ENCODE measurements around the gene GSX1. TPM values are rescaled to one million over a fixed set of nuclear protein-coding genes. Genes with fewer than 3 reads are reported as not detected.

GSX1 gene
- not detected in 2 replicates for total RNA-seq

GRCh38 chr13:27792393-27793218, at the start of gene GSX1:
TSS of gene GSX1 (plus strand) at chr13:27792483. CDS start at chr13:27792691, 208 bp downstream.

Other genes with a start within 250 kb of the GSX1 start
- 34.5 and 38.7 TPM in 2 replicates for gene LNX2, start 172.0 kb upstream of the GSX1 start, total RNA-seq
- 125 and 154 TPM in 2 replicates for gene POLR1D, start 170.6 kb upstream of the GSX1 start, total RNA-seq
- not detected in 2 replicates for gene PDX1, start 127.5 kb downstream of the GSX1 start, total RNA-seq
- gene CDX2, start 176.8 kb downstream of the GSX1 start, total RNA-seq, result not detected in 2 replicates
- not detected in 2 replicates for gene URAD, start 196.2 kb downstream of the GSX1 start, total RNA-seq